ENCODE measurements around the gene KRT7.

Gene KRT7

GRCh38 chr12:52232674-52233461 is at the start of gene KRT7:
Gene KRT7 (plus strand): TSS chr12:52233243. CDS start chr12:52233297, 54 bp downstream.
- DNase-seq: no peak

- DNase-seq: no peak
These were observed 49.5 kb upstream of the KRT7 start for GRCh38 chr12:52183544-52183910.

GRCh38 chr12:52183971-52184370 is 49.1 kb upstream of the KRT7 start:
- no peak for DNase-seq

- DNase-seq: no peak
These were observed 48.2 kb upstream of the KRT7 start for GRCh38 chr12:52184813-52185212.

- peak; percentile 12 for DNase-seq
These were observed 47.6 kb upstream of the KRT7 start for GRCh38 chr12:52185400-52185967.

DNA sequence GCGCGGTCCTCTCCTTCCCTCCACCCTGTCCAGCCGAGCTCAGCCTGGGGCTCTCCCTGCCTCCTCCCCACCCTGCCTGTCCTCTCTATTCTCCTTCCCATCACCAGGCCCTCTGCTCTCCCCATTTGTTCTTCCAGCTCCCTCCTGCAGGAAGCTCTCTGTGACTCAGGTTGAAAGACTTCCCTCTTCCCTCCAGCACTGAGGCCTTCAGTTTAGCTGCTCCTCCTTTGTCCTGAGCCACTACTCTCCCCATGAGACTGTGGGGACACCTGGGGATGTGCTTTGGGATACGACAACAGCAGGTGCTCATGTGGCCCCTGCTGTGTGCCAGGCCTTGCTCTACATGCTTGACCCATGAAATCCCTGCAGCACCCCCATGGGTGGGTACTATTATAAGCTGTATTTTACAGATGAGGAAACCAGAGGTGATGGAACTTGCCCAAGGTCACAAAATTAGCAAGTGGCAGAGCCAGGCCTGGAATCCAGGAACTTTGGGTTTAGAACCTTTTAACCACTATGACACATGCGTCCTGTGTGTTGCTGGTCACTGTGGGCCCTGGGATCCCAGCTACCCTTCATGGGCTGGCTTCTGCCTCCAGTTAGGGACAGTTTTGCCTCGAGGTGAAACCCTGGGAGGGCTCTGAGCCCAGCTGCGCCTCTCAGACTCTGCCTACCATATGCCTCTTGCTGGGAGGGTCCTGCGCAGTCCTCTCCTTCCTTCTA is 46.8 kb upstream of the KRT7 start:
- DNase-seq: no peak

- no peak for DNase-seq
These were observed 45.8 kb upstream of the KRT7 start for GRCh38 chr12:52187206-52187605.

DNA sequence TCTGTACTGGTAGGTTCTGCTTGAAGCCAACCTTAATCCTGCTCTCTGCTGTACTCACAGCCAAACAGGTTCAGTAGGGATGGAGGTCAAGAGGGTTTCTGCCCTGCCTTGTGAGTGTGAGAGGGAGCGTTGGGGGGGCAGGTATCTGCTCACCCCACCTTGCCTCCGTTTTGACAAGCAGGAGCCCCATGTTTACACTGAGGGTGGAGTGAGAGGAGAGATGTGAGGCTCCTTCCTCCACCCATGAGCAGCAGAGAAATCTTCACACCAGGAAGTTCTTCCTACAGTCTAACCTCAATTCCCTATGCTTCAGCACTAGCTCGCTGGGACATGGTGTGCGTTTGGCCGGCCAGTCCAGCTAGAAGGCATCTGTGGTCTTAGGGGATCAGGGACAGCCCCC is 45.4 kb upstream of the KRT7 start:
- no peak for DNase-seq

GRCh38 chr12:52188658-52189057 is 44.4 kb upstream of the KRT7 start:
- no peak for DNase-seq

- no peak for DNase-seq
These were observed 43.5 kb upstream of the KRT7 start for GRCh38 chr12:52189376-52190174.

DNA sequence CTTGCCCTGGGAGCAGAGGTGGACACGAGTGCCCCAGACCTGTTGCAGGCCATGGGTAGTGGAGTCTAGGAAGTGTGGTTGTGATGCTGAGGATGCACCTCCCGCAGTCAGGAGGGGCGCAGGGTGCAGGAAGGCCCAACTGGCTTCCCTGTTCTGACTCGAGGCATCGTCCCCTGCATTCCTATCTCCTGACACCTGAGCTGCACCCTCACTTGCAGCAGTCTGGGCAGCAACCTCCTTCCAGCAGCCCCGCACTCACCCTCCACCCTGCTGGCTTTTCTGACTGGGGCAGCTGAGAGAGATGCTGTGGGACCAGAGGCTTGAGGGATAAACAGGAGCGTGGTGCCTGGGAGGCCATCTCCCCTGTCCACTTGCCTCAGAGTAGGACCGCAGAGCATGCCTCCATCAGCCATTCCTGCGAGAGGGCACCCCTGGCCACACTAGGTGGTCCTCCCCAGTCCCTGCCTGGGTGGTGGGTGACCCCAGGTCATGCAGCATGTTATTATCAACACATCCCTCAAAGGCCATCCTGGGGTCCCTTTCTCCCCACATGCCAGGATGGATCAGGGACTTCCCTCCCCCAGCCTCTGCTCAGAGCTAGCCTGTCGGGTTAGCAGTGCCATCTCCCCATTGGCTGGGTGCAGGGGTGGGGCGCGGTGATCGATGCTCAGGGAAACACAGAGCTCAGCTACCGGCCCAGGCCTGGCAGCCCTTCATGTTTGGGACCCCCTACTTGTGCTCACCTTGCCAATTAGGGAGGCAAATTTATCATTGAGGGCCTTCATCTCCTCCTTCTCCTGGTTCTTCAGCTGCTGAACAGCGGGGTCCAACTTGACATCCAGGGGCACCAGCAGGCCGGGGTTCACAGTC is 41.9 kb upstream of the KRT7 start:
- DNase-seq: no peak

DNA sequence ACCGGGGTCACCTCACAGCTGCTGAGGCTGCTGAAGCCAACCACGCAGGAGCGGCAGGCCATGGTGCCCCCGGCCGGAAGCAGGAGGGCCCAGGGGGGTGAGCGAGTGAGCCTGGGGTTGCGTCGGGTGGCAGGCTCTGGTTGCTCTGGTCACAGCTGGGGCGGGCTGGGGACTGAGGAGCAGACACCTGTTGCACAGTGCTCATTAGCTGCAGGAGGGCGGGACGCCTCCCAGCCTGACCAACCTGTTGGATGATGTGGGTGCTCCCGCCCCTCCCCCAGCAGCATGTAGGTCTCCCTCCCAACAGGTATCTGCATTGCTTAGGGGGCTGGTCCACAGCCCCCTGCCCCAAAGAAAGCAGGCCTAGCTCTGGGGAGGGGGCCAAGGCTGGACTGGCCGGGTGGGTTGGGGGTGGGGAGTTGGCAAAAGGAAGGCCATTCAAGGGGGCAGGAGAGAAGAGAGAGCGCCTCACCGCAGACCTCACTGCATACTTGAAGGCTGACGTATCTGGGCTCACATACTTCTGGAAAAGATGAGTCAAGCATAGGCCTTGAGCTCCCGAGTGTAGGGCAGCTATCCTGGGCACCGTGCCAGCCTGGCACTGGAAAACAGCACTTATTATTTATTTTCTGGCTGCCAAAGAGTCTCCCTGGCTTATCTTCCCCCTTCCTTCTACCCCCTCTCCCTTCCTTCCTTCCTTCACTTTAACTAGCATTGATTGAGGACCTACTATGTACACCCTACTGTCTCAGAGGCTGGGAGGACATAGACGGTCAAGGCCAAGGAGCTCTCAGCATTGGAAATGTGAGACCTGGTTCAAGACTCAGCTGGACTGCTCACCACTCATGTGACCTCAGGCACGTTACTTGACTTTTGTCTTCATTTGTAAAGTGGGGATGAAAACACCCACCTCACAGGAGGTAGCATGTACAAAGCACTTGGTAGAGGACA is 40.9 kb upstream of the KRT7 start, which contains the start of gene KRT80:
Gene KRT80 (minus strand): TSS at position 174 of the 951 bp plus-strand sequence. CDS start 112 bp downstream, at position 62.
- peak; percentile 95 for DNase-seq

GRCh38 chr12:52193532-52193931 is 39.5 kb upstream of the KRT7 start:
- DNase-seq: no peak

GRCh38 chr12:52193991-52194390 is 39.1 kb upstream of the KRT7 start:
- DNase-seq: no peak

DNA sequence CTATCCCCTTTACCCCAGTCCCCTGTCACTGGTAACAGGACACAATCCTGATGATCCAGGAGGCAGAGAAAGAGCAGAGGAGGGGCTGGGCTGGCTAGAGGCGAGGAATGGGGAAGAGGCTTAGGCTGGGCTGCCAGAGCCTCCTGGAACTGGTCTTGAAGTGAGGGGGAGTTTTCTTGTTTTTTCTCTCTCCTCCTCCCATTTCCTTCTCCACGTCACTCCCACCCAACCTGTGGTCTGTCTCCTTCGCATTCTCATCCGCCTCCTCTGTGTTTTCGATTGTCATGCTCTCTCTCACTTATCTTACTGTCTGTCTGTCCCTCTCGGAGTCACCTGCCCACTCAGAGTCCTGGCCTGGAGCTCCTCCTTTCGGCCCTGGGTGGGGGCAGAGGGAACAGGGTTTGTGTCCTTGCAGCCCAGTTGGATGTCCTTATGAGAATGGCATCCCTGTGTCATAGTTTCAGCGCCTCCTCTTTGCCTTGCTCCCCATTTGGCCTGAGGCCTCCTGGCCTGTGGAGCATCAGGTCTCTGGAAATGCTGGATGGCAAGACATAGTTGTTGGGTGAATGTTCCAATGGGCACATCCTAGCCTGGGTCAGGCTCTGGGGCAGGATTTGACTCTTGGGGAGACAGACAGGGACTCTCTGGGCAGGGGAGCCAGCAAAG is 37.8 kb upstream of the KRT7 start:
- DNase-seq: no peak

GRCh38 chr12:52197371-52198231 is 35.4 kb upstream of the KRT7 start:
- DNase-seq: no peak

DNA sequence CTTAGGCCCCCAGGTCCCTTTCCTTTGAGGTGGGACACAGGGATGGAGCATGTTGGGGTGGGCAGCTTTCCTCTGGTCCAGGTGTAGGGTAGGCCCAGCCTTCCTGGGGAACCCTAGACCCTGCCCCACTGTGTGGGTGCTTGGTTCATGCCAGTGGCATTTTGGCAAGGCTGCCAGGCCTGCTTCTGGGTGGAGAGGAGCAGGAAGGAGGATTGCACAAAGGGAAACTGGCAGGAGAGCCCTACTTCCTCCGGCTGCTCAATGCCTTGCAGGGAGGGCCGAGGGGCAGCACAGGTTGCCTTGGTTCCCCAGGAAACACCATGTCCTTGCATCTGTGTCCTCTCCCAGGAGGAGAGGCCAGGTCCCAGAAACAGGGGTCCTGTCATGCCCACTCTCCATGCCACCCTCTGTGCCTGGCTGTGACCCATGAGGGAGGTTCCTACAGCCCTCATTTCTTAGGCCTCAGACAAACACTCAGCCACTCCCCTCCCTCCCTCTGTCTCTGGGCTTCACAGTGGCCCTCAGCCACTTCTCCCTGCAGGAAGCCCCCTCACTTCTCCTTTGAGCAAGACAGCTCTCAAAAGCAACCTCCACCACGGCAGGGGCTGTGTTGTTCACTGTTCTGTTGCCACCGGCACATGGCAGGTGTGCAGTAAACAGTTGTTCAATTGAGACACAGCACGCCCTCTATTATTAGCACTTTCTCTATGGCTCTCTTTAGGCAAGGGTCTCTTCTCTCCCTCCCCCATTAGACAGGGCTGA is 34.4 kb upstream of the KRT7 start:
- no peak for DNase-seq

- DNase-seq: peak; percentile 49
These were observed 33.6 kb upstream of the KRT7 start for GRCh38 chr12:52199294-52199919.
